Heart left ventricle (tissue), 16 donors: ENCODE measurements around the gene ABHD16A. TPM values are rescaled to one million over a fixed set of nuclear protein-coding genes. Genes with fewer than 3 reads are reported as not detected.

Experiments used
- ATAC-seq, 4 donors: fragments of 200-7000 bp; cut with Tn5 transposase; one replicate each; pipeline ENCODE4 v1.9.1; 2020 to 2022; ENCODE audit warnings: moderate library complexity in 4 of 4, mild to moderate bottlenecking in 3 of 4, moderate number of reproducible peaks in 1 of 4
- DNase-seq, 5 donors: peaks; one replicate each; pipeline ENCODE4 v3.0.0-alpha.2; 2020
- H3K27ac ChIP-seq, 12 donors: fragments of 200-600 bp; sonication (generic) in 4 of 12; one replicate each; pipeline versions ENCODE4 v1.5.0 to v1.8.0; 2016 to 2022; ENCODE audit warnings: mild to moderate bottlenecking in 2 of 12
- H3K27me3 ChIP-seq, 9 donors: fragments of 200-600 bp; sonication (generic) in 2 of 9; one replicate each; pipeline versions ENCODE4 v1.5.1 to v1.8.0; 2016 to 2022; ENCODE audit warnings: mild to moderate bottlenecking in 3 of 9
- H3K36me3 ChIP-seq, 9 donors: fragments of 200-600 bp; sonication (generic) in 2 of 9; one replicate each; pipeline versions ENCODE4 v1.5.0 to v1.8.0; 2018 to 2022; ENCODE audit warnings: mild to moderate bottlenecking in 2 of 9
- H3K4me1 ChIP-seq, 12 donors: fragments of 200-600 bp; sonication (generic) in 4 of 12; one replicate each; pipeline versions ENCODE4 v1.5.0 to v1.8.0; 2016 to 2022; ENCODE audit warnings: mild to moderate bottlenecking in 3 of 12
- H3K4me3 ChIP-seq, 12 donors: fragments of 200-600 bp; sonication (generic) in 4 of 12; one replicate each; pipeline versions ENCODE4 v1.5.0 to v1.8.0; 2017 to 2022; ENCODE audit warnings: mild to moderate bottlenecking in 9 of 12, moderate library complexity in 4 of 12
- H3K9me3 ChIP-seq, 12 donors: fragments of 200-600 bp; sonication (generic) in 4 of 12; one replicate each; pipeline versions ENCODE4 v1.5.0 to v1.8.0; 2016 to 2022; ENCODE audit warnings: mild to moderate bottlenecking in 1 of 12
- POLR2A ChIP-seq, 2 donors: fragments of 450-650 bp; IDR thresholded peaks; one replicate each; pipeline ENCODE4 v1.6.1; 2017; ENCODE audit warnings: antibody characterized with exemption in 2 of 2, mild to moderate bottlenecking in 2 of 2, moderate library complexity in 2 of 2
- WGBS, 4 donors: extraction: QIAGEN DNeasy Blood & Tissue Kit in 2 of 4; methylation state at CpG; one replicate each; pipeline versions ENCODE4 v1.1.5 to v1.1.7; 2013 to 2018; 5-methylcytosine and 5-hydroxymethylcytosine counted together
- intact Hi-C, 10 donors: fragments of 100-400 bp; cut with DNase I; formaldehyde crosslinking; loops; one replicate each; pipeline versions ENCODE4 v1.11.1 to v1.14.2; 2022
- polyA plus RNA-seq, 2 donors: library from polyadenylated mRNA; stranded (reverse); fragments of 200-250 nt; gene quantifications; one replicate each; pipeline ENCODE4 v1.2.3, GENCODE V29; 2013
- total RNA-seq, 9 donors: library from RNA; depleted of rRNA in 2 of 9; stranded (reverse); fragments of >200 nt in 2 of 9; fragmentation: NEBNext Ultra II Directional in 3 of 9; extraction: Animal tissue kit (Norgen Biotek cat#: 25700) in 3 of 9; gene quantifications; one replicate each; pipeline versions ENCODE4 v1.1.0 to v1.2.4, GENCODE V29; 2016 to 2023
- TF ChIP-seq, protein P1 (sequence below), 12 donors: fragments of 200-600 bp; sonication (generic) in 4 of 12; IDR thresholded peaks; one replicate each; pipeline versions ENCODE4 v1.5.0 to v1.8.0; 2018 to 2022; ENCODE audit warnings: antibody characterized with exemption in 12 of 12, mild to moderate bottlenecking in 5 of 12
- donor health status: ischemic (EF 13 %, LVEDD 7.1; RV severe dilation, severe dysfunction).
- donor health status: healthy with polysubstance abuse.
- donor health status: DM: no; HTN: yes; CAD: no.
- donor health status: DM: no; HTN: no; CAD: no.
- donor health status: ischemic (EF 25% LVEDD 6.9; RV normal size, moderate dysfunction).
- donor health status: ischemic (EF 25% LVEDD 5.7; RV mildly dilated, moderate dysfunction).
- donor health status: healthy.
- donor health status: DM: yes; HTN: yes; CAD: no.
- donor health status: ischemic (EF 35%, LVEDD 5.7; RV mildly dilated, moderate dysfunction).
- donor health status: nonischemic (EF 11% LVEDD 7.7; RV severe dilation, severe dysfunction).
- donor health status: DM: yes; HTN: yes; CAD: no.
- donor health status: PGD.
- donor health status: ischemic (EF 29% LVEDD 5.4; RV normal size, mild dysfunction).
- donor health status: nonischemic (EF 23%, LVEDD 6.1; RV moderate dilation, normal function).

ABHD16A gene
- total and polyA plus RNA-seq, 11 donors: 16.5 to 54.7 (median 27.4) TPM

- Histone ChIP-seq H3K27ac (peak overlapping the region; percentile 83 to 97 (median 95)), H3K36me3 (peaks cover 1 to 41% (median 35%) of the 10 kb centered on the region in 9 donors), H3K4me3 (peak overlapping the region; percentile 64 to 95 (median 83)), H3K9me3 (no peaks in the 10 kb centered on the region), H3K27me3 (no peaks in the 10 kb centered on the region), H3K4me1 (peaks cover 20 to 70% (median 56%) of the 10 kb centered on the region in 12 donors)
- DNase-seq (no peak), ATAC-seq (no peak)
- intact Hi-C loops: loop anchor here in 2 of 10 donors (10.0 kb wide), 1 partner anchor 511 kb away; the partner anchor contains the start of genes AGPAT1 (in 2 of the 2) and RNF5 (in 2 of the 2)
- 42 to 59% (median 43%) methylated on average over 4 to 9 of the region's 9 CpGs for whole genome bisulfite sequencing, 4 donors
- TF ChIP-seq, protein P1, sequence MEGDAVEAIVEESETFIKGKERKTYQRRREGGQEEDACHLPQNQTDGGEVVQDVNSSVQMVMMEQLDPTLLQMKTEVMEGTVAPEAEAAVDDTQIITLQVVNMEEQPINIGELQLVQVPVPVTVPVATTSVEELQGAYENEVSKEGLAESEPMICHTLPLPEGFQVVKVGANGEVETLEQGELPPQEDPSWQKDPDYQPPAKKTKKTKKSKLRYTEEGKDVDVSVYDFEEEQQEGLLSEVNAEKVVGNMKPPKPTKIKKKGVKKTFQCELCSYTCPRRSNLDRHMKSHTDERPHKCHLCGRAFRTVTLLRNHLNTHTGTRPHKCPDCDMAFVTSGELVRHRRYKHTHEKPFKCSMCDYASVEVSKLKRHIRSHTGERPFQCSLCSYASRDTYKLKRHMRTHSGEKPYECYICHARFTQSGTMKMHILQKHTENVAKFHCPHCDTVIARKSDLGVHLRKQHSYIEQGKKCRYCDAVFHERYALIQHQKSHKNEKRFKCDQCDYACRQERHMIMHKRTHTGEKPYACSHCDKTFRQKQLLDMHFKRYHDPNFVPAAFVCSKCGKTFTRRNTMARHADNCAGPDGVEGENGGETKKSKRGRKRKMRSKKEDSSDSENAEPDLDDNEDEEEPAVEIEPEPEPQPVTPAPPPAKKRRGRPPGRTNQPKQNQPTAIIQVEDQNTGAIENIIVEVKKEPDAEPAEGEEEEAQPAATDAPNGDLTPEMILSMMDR (IDR thresholded peaks at IDR 0.05): no peak
- no peak for TF ChIP-seq POLR2A (IDR thresholded peaks at IDR 0.05)
Observed at GRCh38 chr6:31663126-31663960, 39.8 kb downstream of the ABHD16A start.

DNA sequence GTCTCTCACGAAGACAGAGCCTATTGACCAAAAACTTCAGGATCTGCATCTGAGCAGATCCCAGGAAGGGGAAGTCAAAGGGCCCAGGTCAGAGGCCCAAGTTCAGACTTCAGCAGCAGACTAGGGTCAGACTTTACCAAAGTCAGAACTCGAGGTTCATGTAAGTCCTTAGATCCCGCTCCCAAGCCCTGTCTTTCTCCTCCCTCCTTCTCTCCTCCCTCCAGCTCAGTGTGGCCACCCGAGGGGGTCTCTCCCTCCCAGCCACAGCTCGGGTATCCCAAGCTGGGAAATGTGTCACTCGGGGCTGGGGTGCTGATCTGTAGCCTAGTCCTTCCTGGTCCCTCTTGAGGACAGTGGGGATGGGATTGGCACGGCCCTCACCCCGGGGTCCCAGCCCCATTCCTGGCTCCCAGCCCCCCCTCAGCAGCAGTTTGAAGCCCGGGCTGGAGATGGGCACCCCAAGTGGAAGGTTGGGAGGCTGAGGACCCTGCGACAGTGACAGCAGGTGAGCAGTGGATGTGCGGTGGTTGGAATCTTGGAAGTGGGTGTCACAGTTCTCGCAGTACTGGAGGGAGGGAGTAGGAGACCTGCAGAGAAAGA, 40.9 kb downstream of the ABHD16A start:
- H3K4me1 ChIP-seq: peaks cover 24 to 75% (median 58%) of the 10 kb centered on the region in 12 donors
- WGBS, 4 donors: 87 to 92% (median 89%) methylated on average over 8 to 12 of the region's 12 CpGs
- peak overlapping the region in 1 of 12 donors; percentile 77 for H3K4me3 ChIP-seq
- H3K27me3 ChIP-seq: no peaks in the 10 kb centered on the region
- H3K36me3 ChIP-seq: peaks cover 0 to 34% (median 27%) of the 10 kb centered on the region in 9 donors
- DNase-seq (no peak), ATAC-seq (no peak)
- no peaks in the 10 kb centered on the region for H3K9me3 ChIP-seq
- peak overlapping the region in 3 of 12 donors; percentile 27 to 96 (median 94) for H3K27ac ChIP-seq
- TF ChIP-seq, protein P1 (IDR thresholded peaks at IDR 0.05): no peak
- intact Hi-C loops: loop anchor here in 2 of 10 donors (10.0 kb wide), 1 partner anchor 513 kb away; the partner anchor contains the start of genes AGPAT1 (in 2 of the 2) and RNF5 (in 2 of the 2)

GRCh38 chr6:31661262-31662123, 41.6 kb downstream of the ABHD16A start:
- no peak for ATAC-seq
- 70 to 77% (median 74%) methylated on average over 12 of the region's 12 CpGs for WGBS, 4 donors
- intact Hi-C loops: loop anchor here in 2 of 10 donors (10.0 kb wide), 1 partner anchor 513 kb away; the partner anchor contains the start of genes AGPAT1 (in 2 of the 2) and RNF5 (in 2 of the 2)

More at GRCh38 chr6:31661262-31662123, 41.6 kb downstream of the ABHD16A start:
- no peaks in the 10 kb centered on the region for H3K27me3 ChIP-seq
- no peak for TF ChIP-seq POLR2A (IDR thresholded peaks at IDR 0.05)
- TF ChIP-seq, protein P1 (IDR thresholded peaks at IDR 0.05): no peak
- H3K4me3 ChIP-seq: peak overlapping the region in 10 of 12 donors; percentile 65 to 98 (median 83)
- H3K27ac ChIP-seq: peak overlapping the region in 11 of 12 donors; percentile 84 to 96 (median 93)
- peaks cover 0 to 37% (median 24%) of the 10 kb centered on the region in 9 donors for H3K36me3 ChIP-seq
- DNase-seq: no peak
- peaks cover 24 to 69% (median 51%) of the 10 kb centered on the region in 12 donors for H3K4me1 ChIP-seq
- no peaks in the 10 kb centered on the region for H3K9me3 ChIP-seq
